ENCODE results near the gene PITRM1. TPM values are rescaled to one million over a fixed set of nuclear protein-coding genes. Genes with fewer than 3 reads are reported as not detected.

Gene PITRM1
- total and polyA plus RNA-seq, 2 donors (not counting 3 experiments of a cell fraction or from before 2014, with no cell fraction given): 83.2 to 145 TPM

GRCh38 chr10:3099291-3100092 is 73.1 kb downstream of the PITRM1 start:
- intact Hi-C loops (cut with micrococcal nuclease): loop anchor here (10.0 kb wide), 1 partner anchor 1675 kb away; no protein-coding TSS in a partner anchor
- peaks cover 20 to 26% of the 10 kb centered on the region in 2 experiments for H3K36me3 ChIP-seq (ENCODE audit: control insufficient read depth in 2 of 2, extremely low read depth in 1 of 2, insufficient read depth in 2 of 2, low read length in 2 of 2)
- dilution Hi-C loops (cut with MboI; ENCODE audit: extremely low pct_ligation_motif_present, low sequenced_read_pairs): no loop called here

More at GRCh38 chr10:3099291-3100092, 73.1 kb downstream of the PITRM1 start:
- H2AFZ ChIP-seq (ENCODE audit: low read depth, low read length): no peak overlapping the region
- no peak overlapping the region for H3K4me2 ChIP-seq (ENCODE audit: insufficient read depth, low read length)
- no peaks in the 10 kb centered on the region for H3K9me3 ChIP-seq (replicated peaks; ENCODE audit: control insufficient read depth, insufficient read depth, low read length)
- peak overlapping the region; percentile 13 for H3K27ac ChIP-seq (ENCODE audit: insufficient read depth, low read depth, low read length)
- no peak for TF ChIP-seq POLR2AphosphoS5 (IDR thresholded peaks at IDR 0.05; ENCODE audit: insufficient read depth, low read depth, low read length)
- no peak for TF ChIP-seq JUN (IDR thresholded peaks at IDR 0.05; ENCODE audit: borderline replicate concordance, insufficient read depth, insufficient read length, low read depth)
- no peak for TF ChIP-seq POLR2A (IDR thresholded peaks at IDR 0.05; ENCODE audit: low read depth, low read length)
- TF ChIP-seq, protein P1, sequence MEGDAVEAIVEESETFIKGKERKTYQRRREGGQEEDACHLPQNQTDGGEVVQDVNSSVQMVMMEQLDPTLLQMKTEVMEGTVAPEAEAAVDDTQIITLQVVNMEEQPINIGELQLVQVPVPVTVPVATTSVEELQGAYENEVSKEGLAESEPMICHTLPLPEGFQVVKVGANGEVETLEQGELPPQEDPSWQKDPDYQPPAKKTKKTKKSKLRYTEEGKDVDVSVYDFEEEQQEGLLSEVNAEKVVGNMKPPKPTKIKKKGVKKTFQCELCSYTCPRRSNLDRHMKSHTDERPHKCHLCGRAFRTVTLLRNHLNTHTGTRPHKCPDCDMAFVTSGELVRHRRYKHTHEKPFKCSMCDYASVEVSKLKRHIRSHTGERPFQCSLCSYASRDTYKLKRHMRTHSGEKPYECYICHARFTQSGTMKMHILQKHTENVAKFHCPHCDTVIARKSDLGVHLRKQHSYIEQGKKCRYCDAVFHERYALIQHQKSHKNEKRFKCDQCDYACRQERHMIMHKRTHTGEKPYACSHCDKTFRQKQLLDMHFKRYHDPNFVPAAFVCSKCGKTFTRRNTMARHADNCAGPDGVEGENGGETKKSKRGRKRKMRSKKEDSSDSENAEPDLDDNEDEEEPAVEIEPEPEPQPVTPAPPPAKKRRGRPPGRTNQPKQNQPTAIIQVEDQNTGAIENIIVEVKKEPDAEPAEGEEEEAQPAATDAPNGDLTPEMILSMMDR (IDR thresholded peaks at IDR 0.05; ENCODE audit: extremely low read depth in 1 of 2, insufficient read depth in 1 of 2, low read depth in 1 of 2, low read length in 2 of 2): no peak
- no peak for TF ChIP-seq MYC (IDR thresholded peaks at IDR 0.05; ENCODE audit: low read depth, low read length)
- no peak for TF ChIP-seq MAX (IDR thresholded peaks at IDR 0.05; ENCODE audit: insufficient read depth, insufficient read length)
- TF ChIP-seq FOS (IDR thresholded peaks at IDR 0.05; ENCODE audit: borderline replicate concordance, insufficient read depth, low read length): no peak
- no peak for TF ChIP-seq GATA2 (IDR thresholded peaks at IDR 0.05; ENCODE audit: insufficient read depth, insufficient read length, low read depth, low read length)
- TF ChIP-seq EZH2 (IDR thresholded peaks at IDR 0.05; ENCODE audit: borderline replicate concordance, low read depth, low read length, severe bottlenecking): no peak
- CTCF ChIA-PET: interaction anchor here (1.5 kb wide), 1 partner anchor 13 kb away, joined by 3 read pairs; no protein-coding TSS in a partner anchor
- peaks cover 66% of the 10 kb centered on the region for H3K79me2 ChIP-seq (ENCODE audit: control insufficient read depth, insufficient read depth, low read length)
- BruUV-seq (replicated peaks): no TSS peak
- no peak for FAIRE-seq
- no peak for DNase-seq (ENCODE audit: low read depth, low spot score)
- H3K4me3 ChIP-seq (replicated peaks in 1 of 3; ENCODE audit: insufficient read depth in 1 of 3, low read depth in 1 of 3, low read length in 3 of 3): no peak overlapping the region
- H3K9ac ChIP-seq (replicated peaks; ENCODE audit: extremely low read depth, insufficient read depth, low read length): no peak overlapping the region
- POLR2A ChIA-PET: no interaction called here
- no peaks in the 10 kb centered on the region for H3K9me1 ChIP-seq (replicated peaks; ENCODE audit: control insufficient read depth, extremely low read depth, insufficient read depth, low read length)
- no peaks in the 10 kb centered on the region for H4K20me1 ChIP-seq (replicated peaks; ENCODE audit: control insufficient read depth, extremely low read depth, insufficient read depth, low read length)
- peaks cover 41% of the 10 kb centered on the region for H3K4me1 ChIP-seq (ENCODE audit: control insufficient read depth, extremely low read depth, insufficient read depth, low read length)
- no peaks in the 10 kb centered on the region for H3K27me3 ChIP-seq (ENCODE audit: control insufficient read depth in 2 of 2, insufficient read depth in 2 of 2, low read length in 2 of 2)

Data from endothelial cell of umbilical vein (primary cell).